ENCODE data around the gene CHIA.
A peak's percentile ranks its signal among the peaks of the same experiment; 100 is the strongest.
"Not testable (repeated sequence)": the region's sequence is repeated elsewhere in the genome, so short reads cannot be mapped to it uniquely, and the experiment has no call there.

Gene CHIA

DNA sequence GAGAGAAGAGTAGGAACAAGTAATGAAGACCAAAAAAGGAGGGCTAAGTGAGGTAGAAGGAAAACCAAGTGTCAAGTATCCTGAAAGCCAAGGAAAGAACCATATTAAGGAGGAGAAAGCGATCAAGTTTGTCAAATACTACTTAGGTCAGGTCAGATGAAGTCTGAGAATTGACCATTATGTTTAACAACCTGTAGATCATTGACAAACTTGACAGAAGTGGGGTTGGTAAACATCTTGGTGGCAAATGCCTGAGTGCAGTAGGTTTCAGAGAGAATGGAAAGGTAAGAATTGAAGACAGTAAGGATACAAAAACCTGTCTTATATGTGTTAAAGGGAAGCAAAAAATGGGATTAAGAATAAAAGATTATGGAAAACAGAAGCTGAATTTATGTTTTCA, 3.7 kb upstream of the CHIA start:
- DNase-seq, result no peak

DNA sequence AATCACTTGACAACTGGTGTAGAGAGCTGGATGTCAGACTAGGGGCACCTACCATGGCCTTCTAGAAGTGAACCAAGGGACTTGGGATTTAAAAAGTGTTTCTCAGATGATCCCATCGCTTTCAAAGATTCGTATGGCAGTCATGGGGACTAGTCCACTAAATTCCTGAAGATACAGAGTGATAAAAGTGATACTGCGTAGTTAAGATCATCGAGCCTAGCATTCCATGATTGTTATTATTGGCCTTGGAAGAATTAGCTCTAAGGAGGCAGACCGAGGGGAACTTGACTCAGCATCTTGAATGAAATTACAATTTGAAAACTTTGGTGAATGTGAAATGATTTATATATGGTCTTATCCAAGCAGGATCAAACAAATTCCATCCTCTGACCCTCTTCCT, 1.3 kb upstream of the CHIA start:
- DNase-seq, result no peak

DNA sequence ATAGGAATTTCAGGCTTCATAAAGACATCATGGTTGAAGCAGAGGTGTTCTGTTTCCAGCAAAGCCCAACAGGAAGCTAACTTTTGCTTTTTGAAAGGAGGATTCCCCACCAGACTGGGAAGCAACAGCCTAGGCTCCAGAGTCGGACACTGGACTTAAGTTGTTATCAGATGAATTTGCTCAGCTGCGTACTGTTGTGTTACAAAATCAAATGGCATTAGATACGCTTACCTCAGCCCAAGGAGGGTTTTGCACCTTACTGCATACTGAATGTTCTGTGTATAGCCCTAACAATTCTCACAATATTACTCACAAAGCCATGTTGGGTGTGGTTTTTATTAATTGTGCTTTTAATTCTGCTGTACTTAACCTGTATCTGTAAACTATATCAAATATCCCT, 547 bp upstream of the CHIA start:
- DNase-seq, result no peak

DNA sequence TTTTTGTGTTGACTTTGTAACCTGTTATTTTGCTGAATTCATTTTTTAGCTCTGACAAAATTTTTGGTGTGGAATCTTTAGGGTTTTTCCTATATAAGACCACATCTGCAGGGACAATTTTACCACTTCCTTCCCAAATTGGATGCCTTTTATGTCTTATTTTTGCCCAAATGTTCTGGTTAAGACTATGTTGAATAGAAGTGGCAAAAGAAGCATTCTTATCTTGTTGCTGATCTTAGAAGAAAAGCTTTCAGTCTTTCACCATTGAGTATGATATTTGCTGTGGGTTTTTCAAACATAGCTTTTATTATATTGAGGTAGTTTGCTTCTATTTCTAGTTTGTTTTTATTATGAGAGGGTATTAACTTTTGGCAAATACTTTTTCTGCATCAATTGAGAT, 3.7 kb downstream of the CHIA start:
- no peak for DNase-seq

DNA sequence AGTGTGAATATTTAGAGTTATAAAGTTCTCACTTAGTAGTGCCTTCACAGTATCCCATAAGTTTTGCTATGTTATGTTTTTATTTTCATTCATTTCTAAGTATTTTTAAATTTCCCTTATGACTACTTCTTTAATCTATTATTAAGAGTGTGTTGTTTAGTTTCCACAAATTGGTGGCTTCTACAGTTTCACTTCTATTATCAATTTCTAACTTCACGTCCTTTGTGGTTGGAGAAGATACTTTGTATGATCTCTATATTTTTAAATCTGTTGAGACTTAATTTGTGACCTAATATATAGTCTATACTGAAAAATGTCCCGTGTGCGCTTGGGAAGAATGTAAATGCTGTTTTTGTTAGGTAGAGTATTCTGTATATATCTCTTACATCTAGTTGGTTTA, 11.7 kb downstream of the CHIA start:
- no peak for DNase-seq

DNA sequence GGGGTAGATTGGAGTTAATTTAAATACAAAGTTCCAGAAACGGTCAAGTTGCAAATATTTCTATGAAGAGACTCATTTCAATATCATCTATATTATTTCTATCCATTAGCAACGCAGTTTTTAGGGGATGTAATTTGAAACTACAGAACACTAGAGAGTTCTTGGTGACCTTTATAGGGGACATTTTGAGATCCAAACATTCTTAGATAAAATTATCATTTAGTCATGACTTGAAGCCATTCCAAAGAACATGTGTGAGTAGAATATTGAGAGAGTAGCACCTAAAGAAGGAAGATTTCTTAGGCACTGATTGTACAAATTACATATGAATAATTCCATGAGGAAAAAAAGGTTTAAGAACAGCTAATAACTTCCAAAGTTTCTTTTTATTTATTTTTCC, 19.0 kb downstream of the CHIA start:
- DNase-seq, result no peak

DNA sequence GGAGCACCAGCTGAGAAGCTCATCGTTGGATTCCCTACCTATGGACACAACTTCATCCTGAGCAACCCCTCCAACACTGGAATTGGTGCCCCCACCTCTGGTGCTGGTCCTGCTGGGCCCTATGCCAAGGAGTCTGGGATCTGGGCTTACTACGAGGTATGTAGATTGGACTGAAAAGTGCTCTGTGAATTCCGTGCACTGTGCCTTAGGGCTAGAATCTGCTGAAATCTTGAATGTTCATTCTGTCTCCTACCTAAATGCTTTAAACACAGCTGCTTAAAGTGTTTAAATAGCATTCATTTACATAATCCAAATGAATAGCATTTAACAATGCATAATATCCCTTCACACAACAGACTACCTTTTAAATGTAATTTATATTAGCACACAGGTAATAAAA, 27.9 kb downstream of the CHIA start:
- no peak for DNase-seq

DNA sequence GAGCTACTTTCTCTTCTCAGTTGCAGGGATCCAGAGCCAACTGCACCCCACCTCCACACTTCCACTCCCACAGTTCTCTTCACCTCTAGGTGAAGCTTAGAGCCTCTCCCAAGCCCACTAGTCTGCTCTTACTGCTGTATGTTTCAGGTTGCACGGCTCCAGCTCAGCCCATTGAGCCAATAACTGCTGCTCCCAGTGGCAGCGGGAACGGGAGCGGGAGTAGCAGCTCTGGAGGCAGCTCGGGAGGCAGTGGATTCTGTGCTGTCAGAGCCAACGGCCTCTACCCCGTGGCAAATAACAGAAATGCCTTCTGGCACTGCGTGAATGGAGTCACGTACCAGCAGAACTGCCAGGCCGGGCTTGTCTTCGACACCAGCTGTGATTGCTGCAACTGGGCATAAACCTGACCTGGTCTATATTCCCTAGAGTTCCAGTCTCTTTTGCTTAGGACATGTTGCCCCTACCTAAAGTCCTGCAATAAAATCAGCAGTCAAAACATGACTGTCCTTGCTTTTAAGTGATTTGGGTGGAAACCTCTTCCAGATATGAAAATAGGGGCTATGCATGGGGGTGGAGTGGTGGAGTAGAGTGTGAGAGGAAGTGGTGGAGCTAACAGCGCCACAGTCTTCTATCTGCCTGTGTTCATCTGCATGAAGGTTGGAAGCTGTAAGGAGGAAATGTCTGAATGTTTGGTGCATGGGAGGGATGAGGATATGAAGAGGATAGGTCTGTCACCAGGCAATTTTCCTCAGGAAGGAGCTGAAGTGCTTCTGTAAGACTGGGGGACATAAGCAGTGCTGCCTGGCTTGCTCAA, 29.6 kb downstream of the CHIA start:
- no peak for DNase-seq

DNA sequence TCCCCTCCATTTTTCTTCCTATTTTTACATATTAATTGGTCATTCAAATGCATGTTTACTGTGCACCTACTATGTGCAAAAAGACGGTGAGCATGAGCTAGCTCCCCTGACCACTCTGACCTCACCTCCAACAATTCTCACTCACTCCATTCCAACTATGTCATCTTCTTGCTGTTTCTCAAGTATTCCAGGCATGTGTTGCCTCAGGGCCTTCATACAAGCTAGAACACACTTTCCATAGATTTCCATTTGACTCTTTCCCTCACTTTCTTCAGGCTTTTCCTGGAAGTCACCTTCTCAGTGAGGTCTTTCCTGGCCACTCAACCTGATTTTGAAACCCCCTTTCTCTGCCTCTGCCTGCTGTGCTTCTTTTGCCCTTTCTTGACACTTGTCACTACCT, 32.6 kb downstream of the CHIA start:
- no peak for DNase-seq

DNA sequence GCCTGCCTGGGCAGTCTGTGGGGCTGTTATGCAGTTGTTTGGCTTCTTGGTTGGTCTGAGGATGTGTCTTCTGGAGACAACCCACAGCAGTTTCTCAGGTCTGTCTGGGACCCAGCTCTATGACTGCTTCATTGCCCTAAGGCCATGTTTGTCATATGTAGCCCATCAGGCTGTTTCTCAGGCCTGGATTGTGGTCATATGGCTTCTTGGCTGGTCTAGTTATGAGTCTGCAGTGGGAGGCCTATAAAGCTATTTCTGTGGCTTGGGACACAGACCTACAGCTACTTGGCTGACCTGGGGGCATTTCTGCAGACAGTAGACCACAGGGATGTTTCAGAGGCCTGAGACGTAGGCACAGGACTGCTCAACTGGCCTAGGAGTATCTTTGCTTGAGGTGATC, 41.5 kb downstream of the CHIA start:
- DNase-seq, result no peak

DNA sequence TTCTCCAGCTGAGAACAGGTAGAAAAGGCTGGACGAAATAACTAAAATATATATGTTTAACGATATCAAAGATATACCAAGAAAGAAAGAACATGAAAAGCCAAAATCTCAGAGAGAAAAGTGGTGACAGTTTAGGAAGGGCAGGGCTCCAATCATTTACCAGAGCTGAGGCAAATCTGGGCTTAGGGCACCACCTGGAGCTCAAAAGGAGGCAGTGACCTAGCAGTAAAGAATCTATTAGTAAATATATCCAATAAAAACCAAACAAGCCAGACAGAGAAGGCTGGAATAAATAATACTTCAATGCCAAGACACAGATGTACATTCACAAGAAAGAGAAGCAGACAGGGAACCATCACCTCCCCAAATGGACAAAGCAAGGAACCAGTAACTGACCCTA, 43.5 kb downstream of the CHIA start:
- DNase-seq, result no peak

DNA sequence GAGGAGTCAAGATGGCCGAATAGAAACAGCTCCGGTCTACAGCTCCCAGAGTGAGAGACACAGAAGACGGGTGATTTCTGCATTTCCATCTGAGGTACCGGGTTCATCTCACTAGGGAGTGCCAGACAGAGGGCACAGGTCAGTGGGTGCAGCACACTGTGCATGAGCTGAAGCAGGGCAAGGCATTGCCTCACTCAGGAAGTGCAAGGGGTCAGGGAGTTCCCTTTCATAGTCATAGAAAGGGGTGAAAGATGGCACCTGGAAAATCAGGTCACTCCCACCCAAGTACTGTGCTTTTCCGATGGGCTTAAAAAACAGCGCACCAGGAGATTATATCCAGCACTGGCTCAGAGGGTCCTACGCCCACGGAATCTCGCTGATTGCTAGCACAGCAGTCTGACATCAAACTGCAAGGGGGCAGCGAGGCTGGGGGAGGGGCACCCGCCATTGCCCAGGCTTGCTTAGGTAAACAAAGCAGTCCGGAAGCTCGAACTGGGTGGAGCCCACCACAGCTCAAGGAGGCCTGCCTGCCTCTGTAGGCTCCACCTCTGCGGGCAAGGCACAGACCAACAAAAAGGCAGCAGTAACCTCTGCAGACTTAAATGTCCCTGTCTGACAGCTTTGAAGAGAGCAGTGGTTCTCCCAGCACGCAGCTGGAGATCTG, 44.7 kb downstream of the CHIA start:
- not testable (repeated sequence) for DNase-seq

DNA sequence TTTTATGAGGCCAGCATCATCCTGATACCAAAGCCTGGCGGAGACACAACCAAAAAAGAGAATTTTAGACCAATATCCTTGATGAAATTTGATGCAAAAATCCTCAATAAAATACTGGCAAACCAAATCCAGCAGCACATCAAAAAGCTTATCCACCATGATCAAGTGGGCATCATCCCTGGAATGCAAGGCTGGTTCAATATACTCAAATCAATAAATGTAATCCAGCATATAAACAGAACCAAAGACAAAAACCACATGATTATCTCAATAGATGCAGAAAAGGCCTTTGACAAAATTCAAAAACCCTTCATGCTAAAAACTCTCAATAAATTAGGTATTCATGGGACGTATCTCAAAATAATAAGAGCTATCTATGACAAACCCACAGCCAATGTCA, 48.2 kb downstream of the CHIA start:
- DNase-seq, result not testable (repeated sequence)

DNA sequence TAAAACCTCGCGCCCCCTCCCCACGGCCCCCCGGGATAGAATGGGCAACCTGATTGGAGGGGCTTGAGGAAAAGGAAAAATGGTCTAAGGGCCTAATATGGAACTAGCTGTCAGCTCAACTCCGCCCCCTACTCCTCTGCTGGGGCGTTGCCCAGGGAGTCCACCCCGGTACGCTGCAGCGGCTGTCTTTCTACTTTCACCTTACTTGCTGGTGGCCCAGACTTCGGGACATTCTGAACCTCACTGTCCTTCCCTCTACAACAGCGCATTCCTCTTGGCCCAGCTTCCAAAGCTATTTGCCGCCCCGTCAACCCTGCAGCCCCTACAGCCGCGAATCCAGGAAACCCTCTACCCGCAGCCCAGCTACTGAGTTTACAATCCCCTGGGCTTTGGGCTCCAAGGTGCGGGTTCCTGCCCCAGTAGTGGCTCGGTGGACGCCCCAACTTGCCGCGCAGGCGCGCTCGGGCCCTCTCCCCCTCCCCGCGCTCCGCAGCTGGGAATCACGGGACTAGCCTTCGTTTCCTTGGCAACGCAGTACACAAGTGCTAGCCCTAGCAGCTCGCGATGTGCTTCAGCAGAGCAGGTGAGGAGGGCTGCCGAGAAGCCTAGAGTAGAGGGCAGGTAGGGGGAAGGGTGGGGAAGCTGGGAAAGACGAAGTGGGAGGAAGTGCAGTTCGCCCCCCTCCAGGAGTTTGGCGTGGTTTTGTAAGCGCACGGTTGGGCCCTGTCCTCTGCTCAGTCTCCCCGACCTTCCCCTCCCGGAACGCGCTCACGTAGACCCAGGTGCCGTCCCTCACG, 55.6 kb downstream of the CHIA start:
- DNase-seq, result peak; percentile 75

DNA sequence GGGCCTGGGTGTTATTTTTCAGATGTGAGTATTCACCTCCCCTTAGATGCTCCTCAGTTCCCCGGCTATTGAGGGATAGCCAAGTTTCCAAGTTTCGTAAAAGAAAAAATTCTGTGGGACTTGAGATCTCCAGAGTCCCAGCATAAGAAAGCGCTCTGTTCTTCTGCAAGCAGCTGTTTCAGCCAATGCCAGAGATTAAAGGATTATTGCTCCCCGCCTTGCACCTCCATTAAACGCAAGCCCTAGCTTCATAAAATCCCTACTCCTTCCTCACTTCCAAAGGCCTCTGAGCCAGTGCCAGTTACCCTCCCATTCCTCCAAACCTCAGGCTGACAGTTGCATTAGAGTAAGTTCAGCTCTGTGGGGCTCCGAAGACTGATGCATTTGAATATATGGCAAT, 56.4 kb downstream of the CHIA start:
- no peak for DNase-seq

DNA sequence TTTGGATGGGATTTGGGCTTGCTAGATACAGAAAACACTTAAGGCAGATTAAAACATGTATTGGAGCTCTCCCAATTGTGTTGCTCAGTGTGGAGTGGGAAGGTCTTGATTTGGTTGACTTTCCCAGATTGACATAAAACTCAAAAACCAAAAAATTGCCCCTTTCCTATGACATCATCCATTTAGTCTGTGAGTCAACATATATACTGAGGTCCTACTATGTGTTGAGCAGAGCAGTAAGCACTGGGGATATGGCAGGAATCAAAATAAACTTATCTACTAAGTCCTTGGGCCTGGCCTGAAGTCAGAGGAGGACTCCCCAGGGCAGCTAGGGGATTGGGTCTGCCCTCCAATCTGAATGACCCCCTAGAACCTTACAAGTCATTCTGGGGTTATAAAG, 61.0 kb downstream of the CHIA start:
- DNase-seq, result no peak

DNA sequence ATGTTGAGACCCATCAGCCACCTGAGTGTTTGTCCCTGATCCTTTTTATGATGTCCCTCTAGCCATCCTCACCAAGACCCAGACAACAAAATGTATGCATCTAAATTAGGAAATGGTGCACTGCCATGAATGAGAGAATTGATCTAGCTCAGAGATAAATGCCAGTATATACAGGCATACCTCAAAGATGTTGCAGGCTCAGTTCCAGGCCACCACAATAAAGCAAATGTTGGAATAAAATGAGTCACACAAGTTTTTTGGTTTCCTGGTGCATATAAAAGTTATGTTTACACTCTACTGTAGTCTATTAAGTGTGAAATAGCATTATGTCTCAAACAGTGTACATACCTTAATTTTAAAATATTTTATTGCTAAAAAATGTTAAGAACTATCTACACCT, 63.9 kb downstream of the CHIA start:
- DNase-seq, result no peak

DNA sequence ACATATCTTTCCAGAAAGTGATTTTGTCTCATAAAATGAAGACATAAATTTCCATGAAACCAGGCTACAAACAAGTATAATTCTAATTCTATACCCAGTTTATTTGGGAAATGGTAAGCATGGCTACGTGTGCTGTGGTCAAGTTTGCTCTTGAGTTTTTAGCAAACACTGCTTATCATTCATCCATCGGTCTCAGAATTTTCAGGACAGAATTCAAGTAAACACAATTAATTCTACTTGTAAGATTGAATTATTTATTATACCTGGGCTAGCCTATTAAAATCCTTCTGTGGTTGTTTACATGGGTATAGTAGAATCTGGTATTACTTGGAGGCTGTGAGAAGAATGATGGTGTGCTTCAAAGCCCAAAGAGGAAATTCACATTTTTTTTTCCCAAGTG, 68.3 kb downstream of the CHIA start:
- DNase-seq, result no peak

DNA sequence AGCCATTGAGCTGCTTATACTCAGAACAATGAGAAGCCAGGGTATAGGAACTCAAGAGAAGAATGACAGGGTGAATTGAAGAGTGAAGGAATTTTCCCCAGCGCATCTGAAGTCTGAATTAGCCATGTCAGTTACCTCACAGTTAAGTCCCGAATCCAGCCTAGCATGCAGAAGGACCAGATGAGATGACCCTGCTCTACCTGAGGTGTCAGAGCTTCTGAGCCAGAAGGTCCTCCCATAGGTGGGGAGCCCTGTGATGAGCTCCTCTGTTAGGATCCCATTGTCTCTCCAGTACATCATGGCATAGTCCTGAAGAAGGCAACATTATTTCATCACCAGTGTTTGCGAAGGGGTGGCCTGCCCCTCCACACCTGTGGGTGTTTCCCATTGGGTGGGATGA, 68.7 kb downstream of the CHIA start:
- DNase-seq, result no peak

DNA sequence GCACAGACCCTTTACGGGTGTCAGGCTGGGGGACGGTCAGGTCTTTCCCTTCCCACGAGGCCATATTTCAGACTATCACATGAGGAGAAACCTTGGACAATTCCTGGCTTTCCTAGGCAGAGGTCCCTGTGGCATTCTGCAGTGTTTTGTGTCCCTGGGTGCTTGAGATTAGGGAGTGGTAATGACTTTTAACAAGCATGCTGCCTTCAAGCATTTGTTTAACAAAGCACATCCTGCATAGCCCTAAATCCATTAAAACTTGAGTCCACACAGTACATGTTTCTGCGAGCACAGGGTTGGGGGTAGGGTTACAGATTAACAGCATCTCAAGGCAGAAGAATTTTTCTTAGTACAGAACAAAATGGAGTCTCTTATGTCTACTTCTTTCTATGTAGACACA, 69.6 kb downstream of the CHIA start:
- not testable (repeated sequence) for DNase-seq

DNA sequence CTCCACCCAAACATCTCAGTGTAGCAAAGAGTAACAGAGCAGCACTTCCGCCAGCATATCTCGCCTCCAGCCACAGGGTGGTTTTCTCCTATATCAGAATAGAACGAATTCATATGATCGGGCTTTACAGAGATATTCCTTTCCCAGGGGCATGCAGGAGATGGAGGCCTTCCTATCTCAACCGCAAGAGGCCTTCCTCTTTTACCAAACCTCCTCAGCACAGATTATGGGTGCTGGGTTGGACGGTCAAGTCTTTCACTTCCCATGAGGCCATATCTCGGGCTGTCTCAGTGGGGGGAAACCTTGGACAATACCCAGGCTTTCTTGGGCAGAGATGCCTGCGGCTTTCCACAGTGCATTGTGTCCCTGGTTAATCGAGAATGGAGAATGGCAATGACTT, 71.1 kb downstream of the CHIA start:
- no peak for DNase-seq

DNA sequence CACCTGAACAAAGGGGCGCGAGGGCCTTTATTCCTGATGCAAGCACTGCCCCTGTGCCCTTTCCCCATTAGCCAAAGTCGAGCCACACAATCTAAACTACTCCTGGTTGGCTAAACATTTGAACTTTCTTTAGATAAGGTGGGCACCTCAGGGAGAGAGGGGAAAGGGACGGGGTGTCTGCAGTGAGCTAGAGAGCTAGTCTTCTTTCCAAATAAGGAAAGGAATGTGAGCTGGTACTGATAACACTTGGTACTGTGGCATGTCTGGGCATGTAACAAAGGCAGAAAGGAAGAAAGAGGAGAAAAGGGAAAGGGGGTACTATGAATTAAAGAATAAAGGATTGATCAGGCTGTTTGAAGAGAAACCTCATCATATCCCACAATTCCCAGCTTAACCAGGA, 74.0 kb downstream of the CHIA start:
- DNase-seq, result no peak

DNA sequence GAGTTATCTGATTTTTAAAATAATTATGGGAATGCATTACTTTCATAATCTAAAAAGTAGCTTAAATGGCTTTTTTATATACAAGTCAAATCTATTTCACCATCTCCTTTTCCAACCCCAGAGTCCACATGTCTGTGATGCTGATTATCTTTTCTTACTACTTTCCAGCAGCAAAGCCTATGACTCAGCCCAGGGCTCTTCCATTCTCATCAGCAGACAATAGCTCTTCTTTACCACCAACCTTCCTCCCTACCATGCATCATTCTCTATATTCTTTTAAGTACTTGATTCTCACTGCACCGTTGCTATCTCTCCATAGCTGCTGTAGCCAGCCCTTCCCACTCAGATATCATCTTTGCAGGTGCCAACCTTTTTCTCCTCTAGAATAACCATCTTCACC, 75.6 kb downstream of the CHIA start:
- DNase-seq, result no peak

DNA sequence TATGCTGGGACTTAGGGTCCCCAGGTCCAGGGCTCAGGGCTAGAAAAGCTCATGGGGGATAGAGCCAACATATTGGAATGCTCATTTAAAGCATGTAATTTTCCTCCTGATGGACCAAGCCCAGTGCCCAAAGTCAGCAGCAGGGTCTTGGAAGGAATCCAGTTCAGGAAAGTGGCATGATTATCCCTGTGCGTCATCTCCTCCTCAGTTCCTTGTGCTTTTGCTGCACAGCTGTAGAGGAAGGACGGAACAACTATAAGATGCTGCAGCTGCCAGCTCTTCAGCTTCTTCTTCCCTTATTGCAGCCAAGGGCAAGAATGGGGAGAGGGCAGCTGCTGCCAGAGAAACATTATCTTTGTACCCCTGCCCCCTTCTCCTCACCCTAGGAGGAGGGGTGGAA, 78.5 kb downstream of the CHIA start:
- DNase-seq, result no peak

Data from NCI-H748 treated with DMSO at 0.1 percent for 48 hours (cell line).